PC-9 (cell line): ENCODE data around the gene PDE10A. TPM values are rescaled to one million over a fixed set of nuclear protein-coding genes. Genes with fewer than 3 reads are reported as not detected.

ENCODE experiments used
- BruUV-seq: library from RNA; stranded (reverse); fragments of 400-500 nt; replicated peaks from 2 replicates; lab custom pipeline; 2021; lab: Mats Ljungman, UMichigan
- CTCF ChIA-PET: fragments of 300-600 bp; sonication (Branson Sonifier 250); formaldehyde crosslinking; loops from one replicate; lab custom pipeline; 2022; ENCODE audit warnings: antibody characterized with exemption; lab: Charles Lee
- POLR2A ChIA-PET: fragments of 300-600 bp; sonication (Branson Sonifier 250); formaldehyde crosslinking; loops from one replicate; lab custom pipeline; 2022; ENCODE audit warnings: antibody characterized with exemption; ENCODE audit not compliant: unreplicated experiment; lab: Charles Lee
- DNase-seq, 2 experiments: peaks; one replicate each; pipeline versions ENCODE4 v3.0.0 to v3.0.0-alpha.2; 2015 to 2022; ENCODE audit warnings: mixed read lengths in 1 of 2
- H2AFZ ChIP-seq: fragments of 200-600 bp; sonication (generic); 2 replicates; pipeline ENCODE4 v1.8.1; 2017; ENCODE audit warnings: antibody characterized with exemption
- H3F3A ChIP-seq: fragments of 200-600 bp; sonication (generic); 2 replicates; pipeline ENCODE4 v1.8.1; 2017; ENCODE audit warnings: antibody characterized with exemption, mild to moderate bottlenecking, low read depth; ENCODE audit not compliant: insufficient read depth
- H3K27ac ChIP-seq: fragments of 200-600 bp; sonication (generic); 2 replicates; pipeline ENCODE4 v1.6.1; 2016; ENCODE audit warnings: mixed run types
- H3K27me3 ChIP-seq: fragments of 200-600 bp; sonication (generic); 2 replicates; pipeline ENCODE4 v1.6.1; 2016; ENCODE audit warnings: low read depth, mixed run types; ENCODE audit not compliant: insufficient read depth
- H3K36me3 ChIP-seq: fragments of 200-600 bp; sonication (generic); 2 replicates; pipeline ENCODE4 v1.6.1; 2016; ENCODE audit warnings: low read depth, mixed run types
- H3K4me1 ChIP-seq: fragments of 200-600 bp; sonication (generic); replicated peaks from 2 replicates; pipeline ENCODE4 v1.6.1; 2016; ENCODE audit warnings: mixed run types; ENCODE audit not compliant: insufficient read depth
- H3K4me2 ChIP-seq: fragments of 200-600 bp; sonication (generic); 2 replicates; pipeline ENCODE4 v1.6.1; 2017; ENCODE audit warnings: mixed run types
- H3K4me3 ChIP-seq: fragments of 200-600 bp; sonication (generic); 2 replicates; pipeline ENCODE4 v1.6.1; 2016; ENCODE audit warnings: mixed run types
- H3K79me2 ChIP-seq: fragments of 200-600 bp; sonication (generic); 2 replicates; pipeline ENCODE4 v1.6.1; 2017; ENCODE audit warnings: low read depth, mixed run types
- H3K9me2 ChIP-seq: fragments of 200-600 bp; sonication (generic); 2 replicates; pipeline ENCODE4 v1.8.1; 2017; ENCODE audit warnings: mild to moderate bottlenecking; ENCODE audit not compliant: insufficient read depth
- H3K9me3 ChIP-seq: fragments of 200-600 bp; sonication (generic); 2 replicates; pipeline ENCODE4 v1.8.1; 2016; ENCODE audit warnings: low read depth; ENCODE audit not compliant: insufficient read depth
- H4K20me1 ChIP-seq: fragments of 200-600 bp; sonication (generic); 2 replicates; pipeline ENCODE4 v1.8.1; 2017; ENCODE audit not compliant: insufficient read depth
- EZH2 ChIP-seq: fragments of 200-600 bp; sonication (generic); IDR thresholded peaks from 2 replicates; pipeline ENCODE4 v1.8.0; 2017; ENCODE audit warnings: antibody characterized with exemption, low read depth
- intact Hi-C: fragments of 100-400 bp; cut with micrococcal nuclease; formaldehyde crosslinking; loops from one replicate; pipeline ENCODE4 v1.10.0; 2022; ENCODE audit not compliant: unreplicated experiment
- total RNA-seq: library from RNA; stranded (reverse); gene quantifications from 2 replicates; pipeline ENCODE4 v1.2.3, GENCODE V29; 2021
- TF ChIP-seq, protein P1 (sequence below): fragments of 200-600 bp; sonication (generic); conservative IDR thresholded peaks from 2 replicates; pipeline ENCODE4 v1.6.1; 2017; ENCODE audit warnings: mixed run types, antibody characterized with exemption, mild to moderate bottlenecking, moderate library complexity

PDE10A gene
- total RNA-seq, 1 experiment from 2014 or later = not detected

DNA sequence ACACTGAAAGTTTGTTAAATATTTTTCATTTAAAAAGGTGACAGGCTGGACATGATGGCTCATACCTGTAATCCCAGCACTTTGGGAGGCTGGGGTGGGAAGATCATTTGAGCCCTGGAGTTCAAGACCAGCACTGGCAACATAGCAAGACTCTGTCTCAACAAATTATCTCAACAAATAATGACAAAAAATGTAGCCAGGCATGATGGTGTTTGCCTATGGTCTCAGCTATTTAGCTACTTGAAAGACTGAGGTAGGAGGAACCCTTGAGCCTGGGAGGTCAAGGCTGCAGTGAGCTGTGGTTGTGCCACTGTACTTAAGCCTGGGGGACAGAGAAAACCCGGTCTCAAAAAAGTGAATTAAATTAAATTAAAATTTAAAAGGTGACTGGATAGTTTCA, 297.7 kb downstream of the PDE10A start:
- Histone ChIP-seq H3K36me3 (no peaks in the 10 kb centered on the region), H3K27ac (no peak overlapping the region), H3K4me3 (no peak overlapping the region), H3K9me2 (no peaks in the 10 kb centered on the region), H3K4me1 (no peaks in the 10 kb centered on the region), H2AFZ (no peak overlapping the region), H3F3A (no peaks in the 10 kb centered on the region), H3K79me2 (no peaks in the 10 kb centered on the region), H3K9me3 (no peaks in the 10 kb centered on the region), H4K20me1 (no peaks in the 10 kb centered on the region), H3K27me3 (no peaks in the 10 kb centered on the region; the same call in 1 of the 2 replicates), H3K4me2 (no peak overlapping the region)
- intact Hi-C loops = no loop called here
- ChIA-PET POLR2A (no interaction called here), CTCF (no interaction called here)
- no peak for DNase-seq
- TF ChIP-seq, protein P1, sequence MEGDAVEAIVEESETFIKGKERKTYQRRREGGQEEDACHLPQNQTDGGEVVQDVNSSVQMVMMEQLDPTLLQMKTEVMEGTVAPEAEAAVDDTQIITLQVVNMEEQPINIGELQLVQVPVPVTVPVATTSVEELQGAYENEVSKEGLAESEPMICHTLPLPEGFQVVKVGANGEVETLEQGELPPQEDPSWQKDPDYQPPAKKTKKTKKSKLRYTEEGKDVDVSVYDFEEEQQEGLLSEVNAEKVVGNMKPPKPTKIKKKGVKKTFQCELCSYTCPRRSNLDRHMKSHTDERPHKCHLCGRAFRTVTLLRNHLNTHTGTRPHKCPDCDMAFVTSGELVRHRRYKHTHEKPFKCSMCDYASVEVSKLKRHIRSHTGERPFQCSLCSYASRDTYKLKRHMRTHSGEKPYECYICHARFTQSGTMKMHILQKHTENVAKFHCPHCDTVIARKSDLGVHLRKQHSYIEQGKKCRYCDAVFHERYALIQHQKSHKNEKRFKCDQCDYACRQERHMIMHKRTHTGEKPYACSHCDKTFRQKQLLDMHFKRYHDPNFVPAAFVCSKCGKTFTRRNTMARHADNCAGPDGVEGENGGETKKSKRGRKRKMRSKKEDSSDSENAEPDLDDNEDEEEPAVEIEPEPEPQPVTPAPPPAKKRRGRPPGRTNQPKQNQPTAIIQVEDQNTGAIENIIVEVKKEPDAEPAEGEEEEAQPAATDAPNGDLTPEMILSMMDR = no peak
- no peak for TF ChIP-seq EZH2
- no TSS peak for BruUV-seq

DNA sequence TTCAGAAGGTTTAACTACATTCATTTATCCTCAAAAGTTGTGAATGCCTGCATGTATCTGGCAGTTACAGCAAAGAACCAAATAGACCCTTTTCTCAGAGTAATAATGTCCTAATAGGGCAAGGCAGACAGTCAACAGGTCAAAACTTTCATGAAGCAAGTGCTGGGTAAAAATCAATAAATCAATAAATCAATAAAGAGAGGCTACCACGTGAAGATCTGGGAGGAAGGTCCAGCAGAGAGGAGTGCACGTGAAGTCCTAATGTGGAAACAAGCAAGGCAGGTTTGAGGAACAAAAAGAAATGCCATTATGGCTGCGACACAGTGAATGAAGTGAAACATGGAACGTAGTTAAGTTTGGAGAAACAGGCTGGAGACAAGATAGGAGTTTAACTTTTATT, 317.3 kb downstream of the PDE10A start:
- DNase-seq = no peak
- Histone ChIP-seq H3K9me2 (no peaks in the 10 kb centered on the region), H3K4me3 (no peak overlapping the region), H2AFZ (no peak overlapping the region), H3K27ac (no peak overlapping the region), H4K20me1 (no peaks in the 10 kb centered on the region), H3K27me3 (peaks cover 23% of the 10 kb centered on the region), H3K36me3 (no peaks in the 10 kb centered on the region), H3K4me2 (no peak overlapping the region), H3F3A (no peaks in the 10 kb centered on the region), H3K4me1 (no peaks in the 10 kb centered on the region), H3K9me3 (no peaks in the 10 kb centered on the region), H3K79me2 (no peaks in the 10 kb centered on the region)
- CTCF ChIA-PET = no interaction called here
- TF ChIP-seq EZH2 = no peak
- TF ChIP-seq, protein P1 = no peak
- POLR2A ChIA-PET = no interaction called here
- BruUV-seq = no TSS peak
- intact Hi-C loops = no loop called here

DNA sequence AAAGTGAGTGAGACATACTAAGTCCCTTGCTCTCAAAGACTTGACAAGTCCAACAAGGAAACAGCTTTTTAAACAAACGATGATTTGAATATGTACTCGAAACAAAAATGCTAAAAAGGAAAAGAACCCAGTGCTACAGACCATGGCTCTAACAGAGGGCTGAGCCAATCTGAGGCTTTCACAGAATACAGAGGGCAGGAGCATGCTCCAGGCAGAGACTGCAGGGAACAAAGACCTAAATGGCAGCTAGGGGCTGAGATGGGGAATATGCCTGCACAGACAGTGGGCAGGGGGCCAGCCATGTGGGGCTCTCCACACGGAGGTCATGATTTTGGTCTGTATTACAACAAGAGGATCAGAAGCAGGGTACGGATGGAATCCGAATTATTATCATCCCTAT, 322.5 kb downstream of the PDE10A start:
- Histone ChIP-seq H3F3A (no peaks in the 10 kb centered on the region), H3K79me2 (no peaks in the 10 kb centered on the region), H3K27ac (no peak overlapping the region), H3K27me3 (peaks cover 23% of the 10 kb centered on the region), H3K4me3 (no peak overlapping the region), H2AFZ (no peak overlapping the region), H3K4me2 (no peak overlapping the region), H3K9me3 (no peaks in the 10 kb centered on the region), H3K4me1 (no peaks in the 10 kb centered on the region), H4K20me1 (no peaks in the 10 kb centered on the region), H3K9me2 (no peaks in the 10 kb centered on the region), H3K36me3 (no peaks in the 10 kb centered on the region)
- TF ChIP-seq, protein P1 = no peak
- no peak for TF ChIP-seq EZH2
- intact Hi-C loops = no loop called here
- CTCF ChIA-PET = no interaction called here
- BruUV-seq = no TSS peak
- POLR2A ChIA-PET = no interaction called here
- DNase-seq = no peak
